GM23338 (cell line): ENCODE results near the gene FMC1. TPM values are rescaled to one million over a fixed set of nuclear protein-coding genes. Genes with fewer than 3 reads are reported as not detected.

ENCODE experiments used
- ATAC-seq: fragments of 200-7000 bp; cut with Tn5 transposase; 3 replicates; pipeline ENCODE4 v1.9.1; 2020
- DNase-seq: peaks from one replicate; pipeline ENCODE4 v3.0.0-alpha.2; 2015; ENCODE audit warnings: low spot score
- H2AFZ ChIP-seq: fragments of 200-600 bp; sonication (generic); 2 replicates; pipeline ENCODE4 v1.8.0; 2016; ENCODE audit warnings: antibody characterized with exemption, mild to moderate bottlenecking, moderate library complexity
- H3F3A ChIP-seq: fragments of 200-600 bp; sonication (generic); replicated peaks from 2 replicates; pipeline ENCODE4 v1.8.0; 2017; ENCODE audit warnings: antibody characterized with exemption, mixed run types, low read depth
- H3K27ac ChIP-seq: fragments of 200-600 bp; sonication (generic); 2 replicates; pipeline ENCODE4 v1.6.1; 2016; ENCODE audit warnings: low read depth
- H3K27me3 ChIP-seq: fragments of 200-600 bp; sonication (generic); 2 replicates; pipeline ENCODE4 v1.8.0; 2016; ENCODE audit warnings: mild to moderate bottlenecking, mixed run types, moderate library complexity; ENCODE audit not compliant: insufficient read depth
- H3K36me3 ChIP-seq: fragments of 200-600 bp; sonication (generic); 2 replicates; pipeline ENCODE4 v1.8.0; 2016; ENCODE audit warnings: mild to moderate bottlenecking; ENCODE audit not compliant: insufficient read depth
- H3K4me1 ChIP-seq: fragments of 200-600 bp; sonication (generic); 2 replicates; pipeline ENCODE4 v1.8.0; 2016; ENCODE audit warnings: mild to moderate bottlenecking, moderate library complexity; ENCODE audit not compliant: insufficient read depth
- H3K4me2 ChIP-seq: fragments of 200-600 bp; sonication (generic); 2 replicates; pipeline ENCODE4 v1.7.1; 2017; ENCODE audit warnings: mixed run types
- H3K4me3 ChIP-seq: fragments of 200-600 bp; sonication (generic); 2 replicates; pipeline ENCODE4 v1.6.1; 2016; ENCODE audit warnings: mixed run types
- H3K79me2 ChIP-seq: fragments of 200-600 bp; sonication (generic); replicated peaks from 2 replicates; pipeline ENCODE4 v1.8.0; 2017; ENCODE audit warnings: mild to moderate bottlenecking; ENCODE audit not compliant: insufficient read depth
- H3K9me2 ChIP-seq: fragments of 200-600 bp; sonication (generic); 2 replicates; pipeline ENCODE4 v1.8.0; 2017; ENCODE audit not compliant: insufficient read depth
- H4K20me1 ChIP-seq: fragments of 200-600 bp; sonication (generic); replicated peaks from 2 replicates; pipeline ENCODE4 v1.8.0; 2017; ENCODE audit warnings: mild to moderate bottlenecking; ENCODE audit not compliant: insufficient read depth
- H3K27ac Mint-ChIP-seq: 2 replicates; pipeline ENCODE4 v1.8.0; 2020; ENCODE audit warnings: inconsistent platforms, mild to moderate bottlenecking, moderate library complexity, mixed read lengths
- H3K27me3 Mint-ChIP-seq: 3 replicates; pipeline ENCODE4 v1.8.0; 2022; ENCODE audit warnings: low read depth, mild to moderate bottlenecking, moderate library complexity, mixed read lengths, inconsistent platforms; ENCODE audit not compliant: insufficient read depth, poor library complexity
- H3K36me3 Mint-ChIP-seq: 3 replicates; pipeline ENCODE4 v1.8.0; 2021; ENCODE audit warnings: low read depth, mild to moderate bottlenecking, inconsistent platforms, moderate library complexity, mixed read lengths
- H3K4me1 Mint-ChIP-seq: 3 replicates; pipeline ENCODE4 v1.8.0; 2020; ENCODE audit warnings: mild to moderate bottlenecking, inconsistent platforms, mixed read lengths
- H3K4me3 Mint-ChIP-seq: 3 replicates; pipeline ENCODE4 v1.8.0; 2021; ENCODE audit warnings: moderate library complexity, mild to moderate bottlenecking, inconsistent platforms, mixed read lengths
- H3K9me3 Mint-ChIP-seq: 3 replicates; pipeline ENCODE4 v1.8.0; 2020; ENCODE audit warnings: moderate library complexity, mild to moderate bottlenecking, inconsistent platforms, mixed read lengths
- CREB1 ChIP-seq: fragments of 250-450 bp; sonication (Bioruptor Pico); IDR thresholded peaks from 2 replicates; pipeline ENCODE4 v1.5.0; 2020; ENCODE audit warnings: low read depth, mild to moderate bottlenecking, moderate library complexity
- EZH2 ChIP-seq: fragments of 200-600 bp; sonication (generic); IDR thresholded peaks from one replicate; pipeline ENCODE4 v1.8.0; 2017; ENCODE audit warnings: antibody characterized with exemption, mild to moderate bottlenecking, low read depth; ENCODE audit not compliant: unreplicated experiment
- EZH2phosphoT487 ChIP-seq: fragments of 200-600 bp; sonication (generic); IDR thresholded peaks from one replicate; pipeline ENCODE4 v1.8.1; 2018; ENCODE audit warnings: antibody characterized with exemption; ENCODE audit not compliant: unreplicated experiment
- JUNB ChIP-seq: IDR thresholded peaks from one replicate; pipeline ENCODE4 v1.6.1; 2016; ENCODE audit warnings: antibody characterized with exemption; ENCODE audit not compliant: unreplicated experiment
- POLR2AphosphoS5 ChIP-seq: IDR thresholded peaks from 2 replicates; pipeline ENCODE4 v1.6.1; 2016; ENCODE audit warnings: antibody characterized with exemption, low read depth
- STAT1 ChIP-seq: IDR thresholded peaks from one replicate; pipeline ENCODE4 v1.6.1; 2016; ENCODE audit warnings: antibody characterized with exemption; ENCODE audit not compliant: unreplicated experiment
- ZNF114 ChIP-seq: fragments of 250-450 bp; sonication (Bioruptor Pico); IDR thresholded peaks from 2 replicates; pipeline ENCODE4 v1.5.0; 2020; ENCODE audit warnings: mild to moderate bottlenecking, moderate library complexity
- ZNF331 ChIP-seq: fragments of 250-450 bp; sonication (Bioruptor Pico); IDR thresholded peaks from 2 replicates; pipeline ENCODE4 v1.5.0; 2020; ENCODE audit warnings: low read depth, mild to moderate bottlenecking, moderate library complexity
- polyA plus RNA-seq: library from polyadenylated mRNA; unstranded; fragments of >200 nt; fragmentation: Nextera tagmentation; extraction: Ambion mirVana; gene quantifications from 2 replicates; pipeline ENCODE4 v1.2.1, GENCODE V29; 2016
- total RNA-seq: library from RNA; depleted of rRNA; stranded (reverse); fragments of >200 nt; shearing (Covaris generic); gene quantifications from 2 replicates; pipeline ENCODE4 v1.2.3, GENCODE V29; 2014
- TF ChIP-seq, protein P1 (sequence below): IDR thresholded peaks from 2 replicates; pipeline ENCODE4 v1.6.1; 2016; ENCODE audit warnings: antibody characterized with exemption
- TF ChIP-seq, protein P2 (sequence below): fragments of 250-450 bp; sonication (Bioruptor Pico); IDR thresholded peaks from 2 replicates; pipeline ENCODE4 v1.5.0; 2020; ENCODE audit warnings: mild to moderate bottlenecking, moderate library complexity

FMC1 gene
- total and polyA plus RNA-seq, 2 experiments from 2014 or later: 4.8 to 70.5 TPM

DNA sequence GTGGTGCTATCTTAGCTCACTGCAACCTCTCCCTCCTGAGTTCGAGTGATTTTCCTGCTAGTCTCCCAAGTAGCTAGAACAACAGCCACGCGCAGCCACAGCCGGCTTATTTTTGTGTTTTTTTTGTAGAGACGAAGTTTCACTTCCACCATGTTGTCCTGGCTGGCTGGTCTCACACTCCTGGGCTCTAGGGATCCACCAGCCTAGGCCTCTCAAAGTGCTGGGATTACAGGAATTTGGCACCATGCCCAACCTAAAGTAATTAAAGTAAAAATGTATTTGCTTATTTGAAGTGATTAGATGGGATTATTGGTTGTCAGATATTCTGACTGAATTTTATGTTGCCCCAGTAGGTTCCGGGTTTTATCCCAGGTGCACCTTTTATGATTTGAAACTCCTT lies 41.3 kb downstream of the FMC1 start:
- Histone ChIP-seq H3K9me2 (no peaks in the 10 kb centered on the region), H3K4me2 (no peak overlapping the region), H3K79me2 (peaks cover 78% of the 10 kb centered on the region), H3F3A (0 out of 2 replicates have a peak, but pooled peaks cover 3% of the 10 kb centered on the region), H3K27ac (0 out of 2 replicates have a peak overlapping the region, but pooled peaks have one; percentile 66), H4K20me1 (peaks cover 7% of the 10 kb centered on the region), H3K27me3 (no peaks in the 10 kb centered on the region), H3K4me1 (no peaks in the 10 kb centered on the region), H2AFZ (no peak overlapping the region), H3K4me3 (no peak overlapping the region), H3K36me3 (peaks cover 36% of the 10 kb centered on the region)
- Mint-ChIP-seq H3K27ac (no peak overlapping the region), H3K27me3 (no peaks in the 10 kb centered on the region), H3K4me1 (no peaks in the 10 kb centered on the region), H3K4me3 (no peak overlapping the region), H3K36me3 (peaks cover 56% of the 10 kb centered on the region), H3K9me3 (no peaks in the 10 kb centered on the region)
- TF ChIP-seq, protein P1, sequence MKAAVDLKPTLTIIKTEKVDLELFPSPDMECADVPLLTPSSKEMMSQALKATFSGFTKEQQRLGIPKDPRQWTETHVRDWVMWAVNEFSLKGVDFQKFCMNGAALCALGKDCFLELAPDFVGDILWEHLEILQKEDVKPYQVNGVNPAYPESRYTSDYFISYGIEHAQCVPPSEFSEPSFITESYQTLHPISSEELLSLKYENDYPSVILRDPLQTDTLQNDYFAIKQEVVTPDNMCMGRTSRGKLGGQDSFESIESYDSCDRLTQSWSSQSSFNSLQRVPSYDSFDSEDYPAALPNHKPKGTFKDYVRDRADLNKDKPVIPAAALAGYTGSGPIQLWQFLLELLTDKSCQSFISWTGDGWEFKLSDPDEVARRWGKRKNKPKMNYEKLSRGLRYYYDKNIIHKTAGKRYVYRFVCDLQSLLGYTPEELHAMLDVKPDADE: no peak
- TF ChIP-seq EZH2phosphoT487: no peak
- TF ChIP-seq ZNF114 (CRISPR knock-in tag): no peak
- TF ChIP-seq JUNB: no peak
- ATAC-seq: no peak
- DNase-seq: no peak

DNA sequence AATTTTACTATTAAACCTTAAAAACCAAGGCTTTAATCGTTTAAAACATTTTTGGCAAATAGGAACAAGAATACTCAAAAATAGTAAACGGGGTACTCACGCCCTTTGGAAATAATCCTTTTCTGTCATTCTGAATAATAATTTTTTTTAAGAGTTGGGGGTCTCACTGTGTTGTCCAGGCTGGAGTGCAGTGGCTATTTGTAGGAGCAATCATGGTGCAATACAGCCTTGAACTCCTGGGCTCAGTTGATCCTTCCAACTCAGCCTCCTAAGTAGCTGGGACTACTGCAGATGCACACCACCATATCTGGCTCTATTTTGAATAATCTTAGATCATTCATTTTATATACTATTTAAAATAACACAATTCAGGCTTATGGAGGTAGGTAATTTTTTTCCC lies 43.5 kb downstream of the FMC1 start:
- peaks cover 24% of the 10 kb centered on the region for H3K36me3 ChIP-seq
- H3K27ac Mint-ChIP-seq: no peak overlapping the region
- TF ChIP-seq, protein P2, sequence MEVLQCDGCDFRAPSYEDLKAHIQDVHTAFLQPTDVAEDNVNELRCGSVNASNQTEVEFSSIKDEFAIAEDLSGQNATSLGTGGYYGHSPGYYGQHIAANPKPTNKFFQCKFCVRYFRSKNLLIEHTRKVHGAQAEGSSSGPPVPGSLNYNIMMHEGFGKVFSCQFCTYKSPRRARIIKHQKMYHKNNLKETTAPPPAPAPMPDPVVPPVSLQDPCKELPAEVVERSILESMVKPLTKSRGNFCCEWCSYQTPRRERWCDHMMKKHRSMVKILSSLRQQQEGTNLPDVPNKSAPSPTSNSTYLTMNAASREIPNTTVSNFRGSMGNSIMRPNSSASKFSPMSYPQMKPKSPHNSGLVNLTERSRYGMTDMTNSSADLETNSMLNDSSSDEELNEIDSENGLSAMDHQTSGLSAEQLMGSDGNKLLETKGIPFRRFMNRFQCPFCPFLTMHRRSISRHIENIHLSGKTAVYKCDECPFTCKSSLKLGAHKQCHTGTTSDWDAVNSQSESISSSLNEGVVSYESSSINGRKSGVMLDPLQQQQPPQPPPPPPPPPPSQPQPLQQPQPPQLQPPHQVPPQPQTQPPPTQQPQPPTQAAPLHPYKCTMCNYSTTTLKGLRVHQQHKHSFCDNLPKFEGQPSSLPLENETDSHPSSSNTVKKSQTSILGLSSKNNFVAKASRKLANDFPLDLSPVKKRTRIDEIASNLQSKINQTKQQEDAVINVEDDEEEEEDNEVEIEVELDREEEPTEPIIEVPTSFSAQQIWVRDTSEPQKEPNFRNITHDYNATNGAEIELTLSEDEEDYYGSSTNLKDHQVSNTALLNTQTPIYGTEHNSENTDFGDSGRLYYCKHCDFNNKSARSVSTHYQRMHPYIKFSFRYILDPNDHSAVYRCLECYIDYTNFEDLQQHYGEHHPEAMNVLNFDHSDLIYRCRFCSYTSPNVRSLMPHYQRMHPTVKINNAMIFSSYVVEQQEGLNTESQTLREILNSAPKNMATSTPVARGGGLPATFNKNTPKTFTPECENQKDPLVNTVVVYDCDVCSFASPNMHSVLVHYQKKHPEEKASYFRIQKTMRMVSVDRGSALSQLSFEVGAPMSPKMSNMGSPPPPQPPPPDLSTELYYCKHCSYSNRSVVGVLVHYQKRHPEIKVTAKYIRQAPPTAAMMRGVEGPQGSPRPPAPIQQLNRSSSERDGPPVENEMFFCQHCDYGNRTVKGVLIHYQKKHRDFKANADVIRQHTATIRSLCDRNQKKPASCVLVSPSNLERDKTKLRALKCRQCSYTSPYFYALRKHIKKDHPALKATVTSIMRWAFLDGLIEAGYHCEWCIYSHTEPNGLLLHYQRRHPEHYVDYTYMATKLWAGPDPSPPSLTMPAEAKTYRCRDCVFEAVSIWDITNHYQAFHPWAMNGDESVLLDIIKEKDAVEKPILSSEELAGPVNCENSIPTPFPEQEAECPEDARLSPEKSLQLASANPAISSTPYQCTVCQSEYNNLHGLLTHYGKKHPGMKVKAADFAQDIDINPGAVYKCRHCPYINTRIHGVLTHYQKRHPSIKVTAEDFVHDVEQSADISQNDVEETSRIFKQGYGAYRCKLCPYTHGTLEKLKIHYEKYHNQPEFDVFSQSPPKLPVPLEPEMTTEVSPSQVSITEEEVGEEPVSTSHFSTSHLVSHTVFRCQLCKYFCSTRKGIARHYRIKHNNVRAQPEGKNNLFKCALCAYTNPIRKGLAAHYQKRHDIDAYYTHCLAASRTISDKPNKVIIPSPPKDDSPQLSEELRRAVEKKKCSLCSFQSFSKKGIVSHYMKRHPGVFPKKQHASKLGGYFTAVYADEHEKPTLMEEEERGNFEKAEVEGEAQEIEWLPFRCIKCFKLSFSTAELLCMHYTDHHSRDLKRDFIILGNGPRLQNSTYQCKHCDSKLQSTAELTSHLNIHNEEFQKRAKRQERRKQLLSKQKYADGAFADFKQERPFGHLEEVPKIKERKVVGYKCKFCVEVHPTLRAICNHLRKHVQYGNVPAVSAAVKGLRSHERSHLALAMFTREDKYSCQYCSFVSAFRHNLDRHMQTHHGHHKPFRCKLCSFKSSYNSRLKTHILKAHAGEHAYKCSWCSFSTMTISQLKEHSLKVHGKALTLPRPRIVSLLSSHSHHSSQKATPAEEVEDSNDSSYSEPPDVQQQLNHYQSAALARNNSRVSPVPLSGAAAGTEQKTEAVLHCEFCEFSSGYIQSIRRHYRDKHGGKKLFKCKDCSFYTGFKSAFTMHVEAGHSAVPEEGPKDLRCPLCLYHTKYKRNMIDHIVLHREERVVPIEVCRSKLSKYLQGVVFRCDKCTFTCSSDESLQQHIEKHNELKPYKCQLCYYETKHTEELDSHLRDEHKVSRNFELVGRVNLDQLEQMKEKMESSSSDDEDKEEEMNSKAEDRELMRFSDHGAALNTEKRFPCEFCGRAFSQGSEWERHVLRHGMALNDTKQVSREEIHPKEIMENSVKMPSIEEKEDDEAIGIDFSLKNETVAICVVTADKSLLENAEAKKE (CRISPR knock-in tag): no peak
- TF ChIP-seq JUNB (no peak), EZH2phosphoT487 (no peak), ZNF114 (CRISPR knock-in tag) (no peak), ZNF331 (CRISPR knock-in tag) (no peak), CREB1 (no peak), POLR2AphosphoS5 (no peak), STAT1 (no peak), EZH2 (no peak)
- TF ChIP-seq, protein P1: no peak

More for the DNA sequence above, 43.5 kb downstream of the FMC1 start:
- H3K4me3 ChIP-seq: no peak overlapping the region
- peaks cover 7% of the 10 kb centered on the region for H4K20me1 ChIP-seq
- H3K79me2 ChIP-seq: peaks cover 84% of the 10 kb centered on the region
- H3K9me2 ChIP-seq: no peaks in the 10 kb centered on the region
- H3K27ac ChIP-seq: no peak overlapping the region
- H2AFZ ChIP-seq: no peak overlapping the region
- H3K4me1 Mint-ChIP-seq: no peaks in the 10 kb centered on the region
- H3K27me3 Mint-ChIP-seq: no peaks in the 10 kb centered on the region
- H3K4me2 ChIP-seq: no peak overlapping the region
- H3K36me3 Mint-ChIP-seq: peaks cover 60% of the 10 kb centered on the region
- no peak overlapping the region for H3K4me3 Mint-ChIP-seq
- no peaks in the 10 kb centered on the region for H3K27me3 ChIP-seq
- ATAC-seq (no peak), DNase-seq (no peak)
- H3K9me3 Mint-ChIP-seq: no peaks in the 10 kb centered on the region
- no peaks in the 10 kb centered on the region for H3F3A ChIP-seq
- H3K4me1 ChIP-seq: no peaks in the 10 kb centered on the region
